Central memory CD8-positive, alpha-beta T cell (primary cell): ENCODE data around the gene DDX18.

Experiments used
- ATAC-seq: fragments of 150-1000 bp; cut with Tn5 transposase; replicated peaks from 2 replicates; pipeline ENCODE4 v1.10.0; 2022; ENCODE audit warnings: mild to moderate bottlenecking, moderate FRiP score, moderate number of reproducible peaks; ENCODE audit not compliant: poor library complexity, severe bottlenecking; ENCODE audit errors: extremely low read depth
- DNase-seq, 2 donors: peaks; one replicate each; pipeline ENCODE4 v3.0.0; 2021; ENCODE audit warnings: low spot score in 2 of 2
- H3K27ac Mint-ChIP-seq: one replicate; pipeline ENCODE4 v1.8.0; 2022; ENCODE audit warnings: low read depth, mild to moderate bottlenecking, moderate library complexity, mixed read lengths
- H3K27me3 Mint-ChIP-seq: one replicate; pipeline ENCODE4 v1.8.0; 2022; ENCODE audit warnings: mixed read lengths
- H3K36me3 Mint-ChIP-seq: one replicate; pipeline ENCODE4 v1.8.0; 2022; ENCODE audit warnings: mild to moderate bottlenecking, moderate library complexity, mixed read lengths; ENCODE audit not compliant: insufficient read depth
- H3K4me1 Mint-ChIP-seq: one replicate; pipeline ENCODE4 v1.8.0; 2022; ENCODE audit warnings: mixed read lengths
- H3K4me3 Mint-ChIP-seq: one replicate; pipeline ENCODE4 v1.8.0; 2022; ENCODE audit warnings: mild to moderate bottlenecking, moderate library complexity, mixed read lengths
- H3K9me3 Mint-ChIP-seq: one replicate; pipeline ENCODE4 v1.8.0; 2022; ENCODE audit warnings: mixed read lengths

DDX18 gene

GRCh38 chr2:117850015-117850414, 35.5 kb downstream of the DDX18 start:
- no peak for DNase-seq
- Mint-ChIP-seq H3K27ac (no peak overlapping the region), H3K4me3 (no peak overlapping the region), H3K36me3 (peaks cover 1% of the 10 kb centered on the region), H3K4me1 (peaks cover 5% of the 10 kb centered on the region), H3K9me3 (no peaks in the 10 kb centered on the region), H3K27me3 (peaks cover 86% of the 10 kb centered on the region)
- no peak for ATAC-seq

- H3K9me3 Mint-ChIP-seq = no peaks in the 10 kb centered on the region
- ATAC-seq (no peak), DNase-seq (no peak)
- H3K36me3 Mint-ChIP-seq = peaks cover 1% of the 10 kb centered on the region
- H3K4me1 Mint-ChIP-seq = peaks cover 5% of the 10 kb centered on the region
- no peak overlapping the region for H3K4me3 Mint-ChIP-seq
- peaks cover 88% of the 10 kb centered on the region for H3K27me3 Mint-ChIP-seq
- no peak overlapping the region for H3K27ac Mint-ChIP-seq
These were observed 36.0 kb downstream of the DDX18 start for GRCh38 chr2:117850461-117850860.

- peaks cover 1% of the 10 kb centered on the region for H3K36me3 Mint-ChIP-seq
- no peak overlapping the region for H3K27ac Mint-ChIP-seq
- DNase-seq (no peak), ATAC-seq (no peak)
- peaks cover 92% of the 10 kb centered on the region for H3K27me3 Mint-ChIP-seq
- peaks cover 5% of the 10 kb centered on the region for H3K4me1 Mint-ChIP-seq
- no peaks in the 10 kb centered on the region for H3K9me3 Mint-ChIP-seq
- no peak overlapping the region for H3K4me3 Mint-ChIP-seq
These were observed 37.5 kb downstream of the DDX18 start for GRCh38 chr2:117851969-117852368.

DNA sequence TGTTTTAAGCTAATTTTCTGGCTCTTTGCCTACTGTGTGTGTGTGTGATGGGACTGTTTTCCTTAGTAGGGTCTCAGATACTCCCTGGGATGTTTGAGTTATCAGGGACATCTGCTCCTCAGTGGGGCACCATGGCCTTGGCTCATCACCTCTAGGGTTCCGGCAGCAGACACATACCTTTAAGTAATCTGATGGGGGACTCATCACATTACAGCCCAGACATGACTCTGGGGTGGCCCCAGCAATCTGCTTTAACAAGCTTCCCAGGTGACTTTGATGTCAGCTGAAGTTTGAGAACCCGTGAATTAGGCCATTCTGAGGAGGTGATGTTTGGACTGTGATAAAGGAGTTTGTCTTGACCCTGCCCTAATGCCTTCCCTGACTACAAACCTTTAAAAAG, 38.8 kb downstream of the DDX18 start:
- peaks cover 79% of the 10 kb centered on the region for H3K27me3 Mint-ChIP-seq
- no peak for DNase-seq
- no peak overlapping the region for H3K27ac Mint-ChIP-seq
- ATAC-seq = no peak
- H3K9me3 Mint-ChIP-seq = no peaks in the 10 kb centered on the region
- peaks cover 1% of the 10 kb centered on the region for H3K36me3 Mint-ChIP-seq
- H3K4me1 Mint-ChIP-seq = peaks cover 5% of the 10 kb centered on the region
- H3K4me3 Mint-ChIP-seq = no peak overlapping the region

- Mint-ChIP-seq H3K27ac (no peak overlapping the region), H3K36me3 (peaks cover 1% of the 10 kb centered on the region), H3K27me3 (peaks cover 73% of the 10 kb centered on the region), H3K9me3 (no peaks in the 10 kb centered on the region), H3K4me1 (peaks cover 5% of the 10 kb centered on the region), H3K4me3 (no peak overlapping the region)
- ATAC-seq (no peak), DNase-seq (no peak)
These were observed 39.4 kb downstream of the DDX18 start for GRCh38 chr2:117853873-117854272.

DNA sequence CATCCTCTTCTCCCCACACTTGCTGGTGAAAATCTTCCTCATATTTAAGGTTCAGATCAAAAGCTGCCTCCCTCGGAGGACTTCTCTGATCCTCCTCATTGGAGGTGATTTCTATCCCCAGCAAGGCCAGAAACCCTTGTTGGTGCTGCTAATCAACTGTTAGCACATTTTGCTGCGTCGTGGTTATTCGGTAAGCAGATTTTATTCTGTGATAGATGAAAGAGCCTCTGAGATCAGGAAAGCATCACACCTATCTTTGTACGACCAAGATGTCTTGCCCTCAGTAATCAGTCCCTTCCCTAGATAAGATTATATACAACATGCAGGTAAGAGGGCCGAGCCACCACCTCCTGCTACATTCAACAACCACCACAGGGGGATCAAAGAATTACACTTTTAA, 40.1 kb downstream of the DDX18 start:
- no peak for DNase-seq
- Mint-ChIP-seq H3K4me3 (no peak overlapping the region), H3K9me3 (no peaks in the 10 kb centered on the region), H3K27me3 (peaks cover 69% of the 10 kb centered on the region), H3K36me3 (peaks cover 1% of the 10 kb centered on the region), H3K27ac (no peak overlapping the region), H3K4me1 (peaks cover 5% of the 10 kb centered on the region)
- no peak for ATAC-seq

- Mint-ChIP-seq H3K27me3 (peaks cover 62% of the 10 kb centered on the region), H3K9me3 (no peaks in the 10 kb centered on the region), H3K4me1 (no peaks in the 10 kb centered on the region), H3K4me3 (no peak overlapping the region), H3K27ac (no peak overlapping the region), H3K36me3 (peaks cover 1% of the 10 kb centered on the region)
- no peak for ATAC-seq
- DNase-seq = no peak
These were observed 41.4 kb downstream of the DDX18 start for GRCh38 chr2:117855886-117856285.

GRCh38 chr2:117856415-117857210, 42.1 kb downstream of the DDX18 start:
- ATAC-seq (no peak), DNase-seq (no peak)
- Mint-ChIP-seq H3K27ac (no peak overlapping the region), H3K4me1 (no peaks in the 10 kb centered on the region), H3K4me3 (no peak overlapping the region), H3K27me3 (peaks cover 62% of the 10 kb centered on the region), H3K9me3 (no peaks in the 10 kb centered on the region), H3K36me3 (peaks cover under 1% of the 10 kb centered on the region)

DNA sequence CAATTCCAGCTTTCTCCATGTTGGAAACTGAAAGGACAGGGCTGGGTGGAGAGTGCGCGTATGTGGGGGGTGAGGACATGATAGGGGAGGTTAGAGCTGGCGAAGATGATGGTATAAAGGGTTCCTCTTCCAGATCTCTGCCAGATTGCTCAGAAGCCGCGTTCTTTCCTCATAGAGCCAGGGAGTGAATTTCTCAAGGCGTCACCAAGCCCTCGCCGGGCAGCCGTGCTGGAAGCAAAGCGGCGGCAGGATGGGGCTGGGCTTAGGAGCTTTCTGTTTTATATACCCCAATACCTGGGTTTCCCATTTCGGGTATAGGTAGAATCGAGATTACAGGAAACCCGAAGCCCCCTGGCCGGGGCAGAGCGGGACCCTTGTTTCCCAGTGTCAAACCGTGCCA, 43.8 kb downstream of the DDX18 start:
- H3K27ac Mint-ChIP-seq = no peak overlapping the region
- no peak for ATAC-seq
- H3K4me3 Mint-ChIP-seq = no peak overlapping the region
- no peak for DNase-seq
- H3K36me3 Mint-ChIP-seq = no peaks in the 10 kb centered on the region
- H3K27me3 Mint-ChIP-seq = peaks cover 48% of the 10 kb centered on the region
- H3K9me3 Mint-ChIP-seq = no peaks in the 10 kb centered on the region
- H3K4me1 Mint-ChIP-seq = no peaks in the 10 kb centered on the region

DNA sequence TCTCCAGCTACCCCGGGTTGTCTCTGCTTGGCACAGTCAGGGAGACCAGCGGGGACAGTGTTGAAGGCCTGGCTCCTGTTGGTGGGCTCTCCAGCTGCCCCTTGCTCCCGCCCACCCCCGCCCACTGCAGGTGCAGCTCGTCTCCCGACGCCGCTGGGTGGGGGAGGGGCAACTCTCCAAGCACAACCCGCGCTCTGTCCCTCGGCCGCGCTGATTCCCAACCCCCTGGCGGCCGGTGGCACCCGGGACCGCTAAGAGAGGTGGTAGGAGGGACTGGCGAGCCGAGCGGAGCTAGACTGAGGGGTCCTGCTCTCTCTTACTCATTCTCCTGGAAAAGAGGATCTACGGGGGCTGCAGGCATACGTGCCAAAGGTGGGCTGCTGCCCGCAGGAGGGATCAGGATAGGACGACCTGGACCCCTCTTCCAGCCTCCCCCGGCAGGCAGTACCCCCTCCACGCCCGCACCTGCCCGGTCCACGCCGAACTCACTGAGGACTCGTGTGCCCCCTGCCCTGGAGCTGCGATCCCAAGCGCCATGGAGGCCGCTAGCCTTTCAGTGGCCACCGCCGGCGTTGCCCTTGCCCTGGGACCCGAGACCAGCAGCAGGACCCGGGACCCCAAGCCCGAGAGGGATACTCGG, 44.5 kb downstream of the DDX18 start:
- no peak overlapping the region for H3K27ac Mint-ChIP-seq
- H3K4me1 Mint-ChIP-seq = no peaks in the 10 kb centered on the region
- no peak for DNase-seq
- ATAC-seq = no peak
- H3K4me3 Mint-ChIP-seq = no peak overlapping the region
- no peaks in the 10 kb centered on the region for H3K36me3 Mint-ChIP-seq
- H3K27me3 Mint-ChIP-seq = peaks cover 42% of the 10 kb centered on the region
- no peaks in the 10 kb centered on the region for H3K9me3 Mint-ChIP-seq

DNA sequence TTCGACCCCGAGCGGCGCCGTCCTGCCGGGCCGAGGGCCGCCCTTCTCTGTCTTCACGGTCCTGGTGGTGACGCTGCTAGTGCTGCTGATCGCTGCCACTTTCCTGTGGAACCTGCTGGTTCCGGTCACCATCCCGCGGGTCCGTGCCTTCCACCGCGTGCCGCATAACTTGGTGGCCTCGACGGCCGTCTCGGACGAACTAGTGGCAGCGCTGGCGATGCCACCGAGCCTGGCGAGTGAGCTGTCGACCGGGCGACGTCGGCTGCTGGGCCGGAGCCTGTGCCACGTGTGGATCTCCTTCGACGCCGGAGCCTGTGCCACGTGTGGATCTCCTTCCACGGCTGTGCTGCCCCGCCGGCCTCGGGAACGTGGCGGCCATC, 45.0 kb downstream of the DDX18 start:
- Mint-ChIP-seq H3K4me1 (no peaks in the 10 kb centered on the region), H3K27me3 (peaks cover 36% of the 10 kb centered on the region), H3K9me3 (no peaks in the 10 kb centered on the region), H3K4me3 (no peak overlapping the region), H3K36me3 (no peaks in the 10 kb centered on the region), H3K27ac (no peak overlapping the region)
- DNase-seq (no peak), ATAC-seq (no peak)

GRCh38 chr2:117859924-117860647, 45.6 kb downstream of the DDX18 start:
- Mint-ChIP-seq H3K9me3 (no peaks in the 10 kb centered on the region), H3K27ac (no peak overlapping the region), H3K36me3 (no peaks in the 10 kb centered on the region), H3K4me3 (no peak overlapping the region), H3K27me3 (peaks cover 31% of the 10 kb centered on the region), H3K4me1 (no peaks in the 10 kb centered on the region)
- ATAC-seq = no peak
- DNase-seq = no peak

DNA sequence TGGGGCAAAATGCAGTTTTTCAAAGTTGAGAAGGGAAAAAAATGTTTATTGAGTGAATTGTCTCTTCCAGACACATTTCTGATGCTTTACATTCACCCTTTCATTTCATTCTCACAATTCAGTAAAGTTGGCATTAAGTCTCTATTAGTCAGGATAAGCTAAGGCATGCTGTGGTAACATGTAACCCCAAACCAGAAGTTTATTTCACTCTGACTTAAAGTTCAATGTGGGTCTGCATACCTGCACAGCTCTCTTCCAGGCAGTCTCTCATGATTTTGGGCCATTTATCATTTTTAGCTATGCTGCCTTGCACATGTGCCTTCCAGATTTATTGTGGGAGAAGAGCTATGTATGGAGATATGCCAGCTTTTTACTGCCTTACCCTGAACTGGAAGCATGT, 48.0 kb downstream of the DDX18 start:
- H3K9me3 Mint-ChIP-seq = no peaks in the 10 kb centered on the region
- peaks cover 2% of the 10 kb centered on the region for H3K36me3 Mint-ChIP-seq
- no peak overlapping the region for H3K27ac Mint-ChIP-seq
- H3K27me3 Mint-ChIP-seq = peaks cover 16% of the 10 kb centered on the region
- H3K4me1 Mint-ChIP-seq = no peaks in the 10 kb centered on the region
- DNase-seq (no peak), ATAC-seq (no peak)
- H3K4me3 Mint-ChIP-seq = no peak overlapping the region
